ENCODE results near the gene SLK. TPM values are rescaled to one million over a fixed set of nuclear protein-coding genes. Genes with fewer than 3 reads are reported as not detected.

Gene SLK
- total RNA-seq, 2 experiments from 2014 or later, result 20.5 to 20.8 TPM

GRCh38 chr10:104031631-104032030, 64.7 kb downstream of the SLK start:
- Mint-ChIP-seq H3K27me3 (no peaks in the 10 kb centered on the region), H3K9me3 (no peaks in the 10 kb centered on the region), H3K4me3 (no peak overlapping the region), H3K36me3 (ENCODE audit: low read depth) (peaks cover 44% of the 10 kb centered on the region), H3K4me1 (ENCODE audit: low read depth) (peaks cover 5% of the 10 kb centered on the region), H3K27ac (peak overlapping the region; percentile 2)
- ATAC-seq (ENCODE audit: poor library complexity), result no peak
- Histone ChIP-seq H3K4me1 (ENCODE audit: insufficient read depth, low read length) (no peaks in the 10 kb centered on the region), H3K36me3 (ENCODE audit: insufficient read depth, low read length) (peaks cover 24% of the 10 kb centered on the region), H3K27ac (ENCODE audit: low read depth in 1 of 2, low read length in 2 of 2) (no peak overlapping the region), H3K9me3 (ENCODE audit: control insufficient read depth in 1 of 2, insufficient read depth in 1 of 2, low read length in 2 of 2) (no peaks in the 10 kb centered on the region), H3K4me3 (ENCODE audit: low read length) (no peak overlapping the region), H3K27me3 (ENCODE audit: control insufficient read depth in 1 of 2, insufficient read depth in 2 of 2, low read length in 2 of 2) (no peaks in the 10 kb centered on the region)
- ChIA-PET POLR2A (no interaction called here), CTCF (interaction anchor here (1.1 kb wide), 1 partner anchor 107 kb away, joined by 3 read pairs; no protein-coding TSS in a partner anchor)
- no peak for DNase-seq
- intact Hi-C loops (cut with DNase I, micrococcal nuclease), result no loop called here
- TF ChIP-seq, protein P1, sequence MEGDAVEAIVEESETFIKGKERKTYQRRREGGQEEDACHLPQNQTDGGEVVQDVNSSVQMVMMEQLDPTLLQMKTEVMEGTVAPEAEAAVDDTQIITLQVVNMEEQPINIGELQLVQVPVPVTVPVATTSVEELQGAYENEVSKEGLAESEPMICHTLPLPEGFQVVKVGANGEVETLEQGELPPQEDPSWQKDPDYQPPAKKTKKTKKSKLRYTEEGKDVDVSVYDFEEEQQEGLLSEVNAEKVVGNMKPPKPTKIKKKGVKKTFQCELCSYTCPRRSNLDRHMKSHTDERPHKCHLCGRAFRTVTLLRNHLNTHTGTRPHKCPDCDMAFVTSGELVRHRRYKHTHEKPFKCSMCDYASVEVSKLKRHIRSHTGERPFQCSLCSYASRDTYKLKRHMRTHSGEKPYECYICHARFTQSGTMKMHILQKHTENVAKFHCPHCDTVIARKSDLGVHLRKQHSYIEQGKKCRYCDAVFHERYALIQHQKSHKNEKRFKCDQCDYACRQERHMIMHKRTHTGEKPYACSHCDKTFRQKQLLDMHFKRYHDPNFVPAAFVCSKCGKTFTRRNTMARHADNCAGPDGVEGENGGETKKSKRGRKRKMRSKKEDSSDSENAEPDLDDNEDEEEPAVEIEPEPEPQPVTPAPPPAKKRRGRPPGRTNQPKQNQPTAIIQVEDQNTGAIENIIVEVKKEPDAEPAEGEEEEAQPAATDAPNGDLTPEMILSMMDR (IDR thresholded peaks at IDR 0.05), result no peak

GRCh38 chr10:104032144-104032775, 65.3 kb downstream of the SLK start:
- Histone ChIP-seq H3K36me3 (ENCODE audit: insufficient read depth, low read length) (peaks cover 20% of the 10 kb centered on the region), H3K9me3 (ENCODE audit: control insufficient read depth in 1 of 2, insufficient read depth in 1 of 2, low read length in 2 of 2) (no peaks in the 10 kb centered on the region), H3K4me1 (ENCODE audit: insufficient read depth, low read length) (no peaks in the 10 kb centered on the region), H3K4me3 (ENCODE audit: low read length) (no peak overlapping the region), H3K27ac (ENCODE audit: low read depth in 1 of 2, low read length in 2 of 2) (no peak overlapping the region), H3K27me3 (ENCODE audit: control insufficient read depth in 1 of 2, insufficient read depth in 2 of 2, low read length in 2 of 2) (no peaks in the 10 kb centered on the region)
- no peak overlapping the region for H3K4me3 Mint-ChIP-seq
- peak overlapping the region; percentile 2 for H3K27ac Mint-ChIP-seq
- H3K9me3 Mint-ChIP-seq, result no peaks in the 10 kb centered on the region
- TF ChIP-seq, protein P1 (IDR thresholded peaks at IDR 0.05), result no peak
- CTCF ChIA-PET, result no interaction called here
- H3K36me3 Mint-ChIP-seq (ENCODE audit: low read depth), result peaks cover 44% of the 10 kb centered on the region
- intact Hi-C loops (cut with DNase I, micrococcal nuclease), result no loop called here
- no peaks in the 10 kb centered on the region for H3K27me3 Mint-ChIP-seq
- POLR2A ChIA-PET, result no interaction called here
- peaks cover 5% of the 10 kb centered on the region for H3K4me1 Mint-ChIP-seq (ENCODE audit: low read depth)
- DNase-seq, result no peak
- no peak for ATAC-seq (ENCODE audit: poor library complexity)

DNA sequence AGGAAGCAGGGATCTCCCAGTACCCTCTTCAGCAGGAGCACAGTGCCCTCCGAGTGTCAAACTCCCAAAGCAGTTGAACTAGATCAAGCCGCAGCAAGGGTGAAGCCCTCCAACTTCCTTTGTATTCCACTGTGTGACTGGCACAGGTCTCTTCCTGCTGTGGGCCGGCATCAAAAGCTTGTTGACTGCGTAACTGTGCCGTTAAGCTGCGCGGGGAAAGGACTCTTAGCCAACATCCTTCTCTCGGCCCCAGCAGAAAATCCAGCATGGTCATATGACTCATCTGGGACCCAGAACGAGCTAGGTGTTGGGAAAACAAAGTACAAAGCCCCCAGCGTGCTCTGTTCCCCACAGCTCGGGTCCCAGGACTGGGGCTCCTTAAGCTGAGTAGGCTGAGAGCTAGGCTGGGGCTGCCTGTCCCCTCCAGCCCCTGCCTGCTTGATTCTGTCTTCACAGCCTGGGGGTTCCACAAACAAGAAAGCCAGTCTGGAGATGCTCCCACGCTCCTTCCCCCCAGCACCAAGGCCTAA, 66.5 kb downstream of the SLK start:
- H3K27me3 Mint-ChIP-seq, result no peaks in the 10 kb centered on the region
- DNase-seq (no peak), ATAC-seq (ENCODE audit: poor library complexity) (no peak)
- TF ChIP-seq, protein P1 (IDR thresholded peaks at IDR 0.05), result no peak
- Histone ChIP-seq H3K9me3 (ENCODE audit: control insufficient read depth in 1 of 2, insufficient read depth in 1 of 2, low read length in 2 of 2) (no peaks in the 10 kb centered on the region), H3K36me3 (ENCODE audit: insufficient read depth, low read length) (peaks cover 10% of the 10 kb centered on the region), H3K27me3 (ENCODE audit: control insufficient read depth in 1 of 2, insufficient read depth in 2 of 2, low read length in 2 of 2) (no peaks in the 10 kb centered on the region), H3K4me1 (ENCODE audit: insufficient read depth, low read length) (no peaks in the 10 kb centered on the region), H3K4me3 (ENCODE audit: low read length) (no peak overlapping the region), H3K27ac (ENCODE audit: low read depth in 1 of 2, low read length in 2 of 2) (no peak overlapping the region)
- intact Hi-C loops (cut with DNase I, micrococcal nuclease), result no loop called here
- ChIA-PET POLR2A (interaction anchor here (1.2 to 1.3 kb wide), 2 partner anchors 16 to 89 kb away, joined by 3 to 4 read pairs; partner anchors contain the start of gene SFR1), CTCF (no interaction called here)
- no peaks in the 10 kb centered on the region for H3K4me1 Mint-ChIP-seq (ENCODE audit: low read depth)
- H3K27ac Mint-ChIP-seq, result no peak overlapping the region
- no peak overlapping the region for H3K4me3 Mint-ChIP-seq
- H3K9me3 Mint-ChIP-seq, result no peaks in the 10 kb centered on the region
- peaks cover 34% of the 10 kb centered on the region for H3K36me3 Mint-ChIP-seq (ENCODE audit: low read depth)
